Esophagus (tissue), 2 donors: ENCODE measurements around the gene RASA1. TPM values are rescaled to one million over a fixed set of nuclear protein-coding genes. Genes with fewer than 3 reads are reported as not detected.

Experiments
- H3K27ac ChIP-seq, 2 donors: one replicate each; pipeline ENCODE4 v1.5.1; 2013; ENCODE audit warnings: low read depth in 2 of 2, mild to moderate bottlenecking in 2 of 2, inconsistent platforms in 1 of 2, low read length in 1 of 2, moderate library complexity in 1 of 2
- H3K27me3 ChIP-seq, 2 donors: one replicate each; pipeline ENCODE4 v1.6.1; 2013; ENCODE audit warnings: low read length in 2 of 2, control low read depth in 1 of 2, mild to moderate bottlenecking in 1 of 2; ENCODE audit not compliant: insufficient read depth in 2 of 2, control insufficient read depth in 1 of 2
- H3K36me3 ChIP-seq, 2 donors: one replicate each; pipeline ENCODE4 v1.6.1; 2013; ENCODE audit warnings: low read length in 1 of 2; ENCODE audit not compliant: control insufficient read depth in 2 of 2, insufficient read depth in 2 of 2
- H3K4me1 ChIP-seq, 2 donors: one replicate each; pipeline ENCODE4 v1.6.1; 2013; ENCODE audit warnings: low read length in 1 of 2; ENCODE audit not compliant: control insufficient read depth in 2 of 2, insufficient read depth in 2 of 2
- H3K4me3 ChIP-seq, 2 donors: one replicate each; pipeline ENCODE4 v1.5.1; 2013; ENCODE audit warnings: low read length in 2 of 2, mild to moderate bottlenecking in 2 of 2, low read depth in 1 of 2, moderate library complexity in 1 of 2
- H3K9me3 ChIP-seq, 2 donors: one replicate each; pipeline ENCODE4 v1.6.1; 2013; ENCODE audit warnings: mild to moderate bottlenecking in 2 of 2, low read depth in 1 of 2, low read length in 1 of 2, moderate library complexity in 1 of 2; ENCODE audit not compliant: control insufficient read depth in 2 of 2, insufficient read depth in 1 of 2
- WGBS, 2 donors: extraction: QIAGEN DNeasy Blood & Tissue Kit; methylation state at CpG; one replicate each; pipeline ENCODE4 v1.1.7; 2013; 5-methylcytosine and 5-hydroxymethylcytosine counted together
- polyA plus RNA-seq, 2 donors: library from polyadenylated mRNA; stranded (reverse); fragments of 200-250 nt; gene quantifications; one replicate each; pipeline ENCODE4 v1.2.3, GENCODE V29; 2013
- donor health status: healthy with polysubstance abuse.
- donor health status: Bipolar disorder and iron deficiency.

Gene RASA1
- polyA plus RNA-seq, 2 donors = 6.7 to 9.3 TPM

- Histone ChIP-seq H3K9me3 (no peaks in the 10 kb centered on the region), H3K4me3 (no peak overlapping the region), H3K36me3 (peaks cover 2 to 3% of the 10 kb centered on the region in 2 donors), H3K4me1 (no peaks in the 10 kb centered on the region), H3K27me3 (no peaks in the 10 kb centered on the region), H3K27ac (no peak overlapping the region)
- 63 to 65% methylated on average over 2 of the region's 2 CpGs for WGBS, 2 donors
Observed at GRCh38 chr5:87393331-87393730, 125.6 kb downstream of the RASA1 start.

- Histone ChIP-seq H3K27ac (no peak overlapping the region), H3K4me3 (no peak overlapping the region), H3K9me3 (no peaks in the 10 kb centered on the region), H3K27me3 (no peaks in the 10 kb centered on the region), H3K4me1 (no peaks in the 10 kb centered on the region), H3K36me3 (peaks cover 0 to 3% of the 10 kb centered on the region in 2 donors)
- 84 to 88% methylated on average over 3 of the region's 3 CpGs for WGBS, 2 donors
Observed at GRCh38 chr5:87394411-87395165, 126.9 kb downstream of the RASA1 start.

- H3K9me3 ChIP-seq = no peaks in the 10 kb centered on the region
- no peak overlapping the region for H3K27ac ChIP-seq
- peaks cover 0 to 5% of the 10 kb centered on the region in 2 donors for H3K36me3 ChIP-seq
- H3K4me1 ChIP-seq = no peaks in the 10 kb centered on the region
- no peaks in the 10 kb centered on the region for H3K27me3 ChIP-seq
- 76 to 88% methylated on average over 5 of the region's 5 CpGs for WGBS, 2 donors
- no peak overlapping the region for H3K4me3 ChIP-seq
Observed at GRCh38 chr5:87398981-87399614, 131.4 kb downstream of the RASA1 start.

GRCh38 chr5:87399720-87400119 lies 132.0 kb downstream of the RASA1 start:
- 64 to 71% methylated on average over 2 of the region's 2 CpGs for WGBS, 2 donors
- no peaks in the 10 kb centered on the region for H3K9me3 ChIP-seq
- no peaks in the 10 kb centered on the region for H3K27me3 ChIP-seq
- no peaks in the 10 kb centered on the region for H3K4me1 ChIP-seq
- H3K36me3 ChIP-seq = peaks cover under 1 to 5% of the 10 kb centered on the region in 2 donors
- no peak overlapping the region for H3K4me3 ChIP-seq
- H3K27ac ChIP-seq = no peak overlapping the region

- no peak overlapping the region for H3K27ac ChIP-seq
- no peaks in the 10 kb centered on the region for H3K9me3 ChIP-seq
- H3K4me1 ChIP-seq = no peaks in the 10 kb centered on the region
- peaks cover 5% of the 10 kb centered on the region in 2 donors for H3K36me3 ChIP-seq
- 60 to 62% methylated on average over 4 of the region's 4 CpGs for WGBS, 2 donors
- H3K4me3 ChIP-seq = no peak overlapping the region
- H3K27me3 ChIP-seq = no peaks in the 10 kb centered on the region
Observed at GRCh38 chr5:87400305-87400899, 132.7 kb downstream of the RASA1 start.

- Histone ChIP-seq H3K36me3 (peaks cover 5 to 6% of the 10 kb centered on the region in 2 donors), H3K4me3 (no peak overlapping the region), H3K27ac (no peak overlapping the region), H3K9me3 (no peaks in the 10 kb centered on the region), H3K27me3 (no peaks in the 10 kb centered on the region), H3K4me1 (no peaks in the 10 kb centered on the region)
Observed at GRCh38 chr5:87401626-87402025, 133.9 kb downstream of the RASA1 start.

GRCh38 chr5:87403409-87403808 lies 135.7 kb downstream of the RASA1 start:
- 85 to 90% methylated on average over 3 of the region's 3 CpGs for WGBS, 2 donors
- no peaks in the 10 kb centered on the region for H3K27me3 ChIP-seq
- H3K9me3 ChIP-seq = no peaks in the 10 kb centered on the region
- no peaks in the 10 kb centered on the region for H3K4me1 ChIP-seq
- peaks cover 6 to 9% of the 10 kb centered on the region in 2 donors for H3K36me3 ChIP-seq
- no peak overlapping the region for H3K27ac ChIP-seq
- H3K4me3 ChIP-seq = no peak overlapping the region

GRCh38 chr5:87403899-87404298 lies 136.2 kb downstream of the RASA1 start:
- no peak overlapping the region for H3K4me3 ChIP-seq
- no peaks in the 10 kb centered on the region for H3K27me3 ChIP-seq
- no peaks in the 10 kb centered on the region for H3K4me1 ChIP-seq
- H3K27ac ChIP-seq = no peak overlapping the region
- no peaks in the 10 kb centered on the region for H3K9me3 ChIP-seq
- 89% methylated on average over 3 of the region's 3 CpGs for WGBS, 2 donors
- H3K36me3 ChIP-seq = peaks cover 8 to 9% of the 10 kb centered on the region in 2 donors

- no peak overlapping the region for H3K27ac ChIP-seq
- H3K9me3 ChIP-seq = no peaks in the 10 kb centered on the region
- H3K36me3 ChIP-seq = peaks cover 8 to 9% of the 10 kb centered on the region in 2 donors
- H3K4me1 ChIP-seq = no peaks in the 10 kb centered on the region
- 86 to 94% methylated on average over 2 of the region's 2 CpGs for WGBS, 2 donors
- H3K4me3 ChIP-seq = no peak overlapping the region
- no peaks in the 10 kb centered on the region for H3K27me3 ChIP-seq
Observed at GRCh38 chr5:87404359-87404758, 136.7 kb downstream of the RASA1 start.
